HUES64 (cell line): ENCODE measurements around the gene TMEM140. TPM values are rescaled to one million over a fixed set of nuclear protein-coding genes. Genes with fewer than 3 reads are reported as not detected.
"Not testable (repeated sequence)": the region's sequence is repeated elsewhere in the genome, so short reads cannot be mapped to it uniquely, and the experiment has no call there.

Source experiments
- H3K27ac ChIP-seq: 2 replicates; pipeline ENCODE4 v1.7.0; 2013; ENCODE audit warnings: low read depth, low read length, inconsistent platforms
- H3K27me3 ChIP-seq: 2 replicates; pipeline ENCODE4 v1.6.1; 2013; ENCODE audit warnings: mild to moderate bottlenecking, low read length; ENCODE audit not compliant: insufficient read depth
- H3K36me3 ChIP-seq: 2 replicates; pipeline ENCODE4 v1.6.1; 2013; ENCODE audit warnings: mild to moderate bottlenecking, low read length; ENCODE audit not compliant: insufficient read depth
- H3K4me1 ChIP-seq: 2 replicates; pipeline ENCODE4 v1.6.1; 2013; ENCODE audit warnings: mild to moderate bottlenecking, low read length, moderate library complexity; ENCODE audit not compliant: insufficient read depth
- H3K4me3 ChIP-seq: 2 replicates; pipeline ENCODE4 v1.5.1; 2013; ENCODE audit warnings: mild to moderate bottlenecking, low read length, moderate library complexity
- H3K9ac ChIP-seq: 2 replicates; pipeline ENCODE4 v1.6.1; 2013; ENCODE audit warnings: mild to moderate bottlenecking, low read depth, low read length
- H3K9me3 ChIP-seq: 2 replicates; pipeline ENCODE4 v1.6.1; 2013; ENCODE audit warnings: low read depth, low read length; ENCODE audit not compliant: insufficient read depth
- WGBS: fragments of 150-250, 120-280 bp; methylation state at CpG from one replicate; pipeline ENCODE4 v1.1.7; 2013; ENCODE audit warnings: missing lambda C conversion rate; 5-methylcytosine and 5-hydroxymethylcytosine counted together
- polyA plus RNA-seq, 2 experiments: library from polyadenylated mRNA; stranded (reverse); fragments of 50-300 nt; gene quantifications; one replicate each; pipeline ENCODE4 v1.2.3, GENCODE V29; 2013

TMEM140 gene
- polyA plus RNA-seq (2013, experiment 1 of 2) = not detected
- polyA plus RNA-seq (2013, experiment 2 of 2) = not detected

DNA sequence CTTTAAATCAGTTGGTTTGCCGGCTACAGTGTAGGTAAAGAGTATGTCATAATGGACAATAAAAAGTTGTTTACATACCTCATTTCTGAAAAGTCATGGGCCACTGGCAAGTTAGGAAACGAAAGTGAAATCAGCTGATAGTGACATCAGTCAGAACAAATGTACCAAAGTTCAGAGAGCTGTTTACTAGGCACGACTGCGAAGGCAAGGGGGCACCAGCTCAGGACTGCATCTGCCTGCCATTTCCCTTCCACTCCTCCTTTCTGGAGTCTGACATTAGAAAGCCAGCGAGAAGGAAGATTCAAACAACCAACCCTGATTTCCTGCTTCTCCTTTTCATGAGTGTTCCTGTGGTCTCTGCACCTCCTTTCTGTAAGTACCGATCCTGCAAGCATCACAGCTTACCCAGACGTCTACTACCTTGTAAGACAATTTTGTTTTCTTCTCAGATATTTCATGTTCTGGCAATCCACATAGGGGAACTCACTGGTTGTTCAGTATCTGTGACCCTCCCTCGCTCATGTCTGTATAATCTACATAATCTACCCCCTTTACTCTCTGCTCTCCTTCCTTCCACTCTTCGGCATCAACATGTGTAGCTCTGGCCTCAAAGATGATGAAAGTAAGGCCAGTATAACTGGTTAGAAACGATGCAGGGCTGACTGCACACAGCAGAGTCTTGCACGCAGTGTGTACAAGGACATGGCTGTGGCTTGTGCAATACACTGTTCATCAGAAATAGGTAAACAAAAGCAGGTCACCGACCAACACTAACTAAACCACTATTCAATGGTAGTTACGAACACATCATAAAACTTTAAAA lies at the start of gene TMEM140:
TMEM140 (plus strand) TSS at position 174 of the 823 bp plus-strand sequence. CDS start 16,370 bp downstream, outside the sequence.
- H3K9ac ChIP-seq = no peak within 1 kb of the TSS
- H3K4me1 ChIP-seq = 0 out of 2 replicates have a peak, but pooled peaks cover 4% of the 10 kb centered on the region
- H3K4me3 ChIP-seq = no peak within 1 kb of the TSS
- H3K36me3 ChIP-seq = no peaks in the 10 kb centered on the region
- WGBS = 85% methylated on average over 13 of the region's 13 CpGs
- no peaks in the 10 kb centered on the region for H3K9me3 ChIP-seq
- H3K27me3 ChIP-seq = no peaks in the 10 kb centered on the region
- no peak within 1 kb of the TSS for H3K27ac ChIP-seq

- Histone ChIP-seq H3K9me3 (no peaks in the 10 kb centered on the region), H3K36me3 (no peaks in the 10 kb centered on the region), H3K4me1 (no peaks in the 10 kb centered on the region), H3K4me3 (no peak overlapping the region), H3K27ac (no peak overlapping the region), H3K9ac (no peak overlapping the region), H3K27me3 (no peaks in the 10 kb centered on the region)
- WGBS = 95% methylated on average over 2 of the region's 3 CpGs
Observed at GRCh38 chr7:135098391-135098790, 49.5 kb upstream of the TMEM140 start.

DNA sequence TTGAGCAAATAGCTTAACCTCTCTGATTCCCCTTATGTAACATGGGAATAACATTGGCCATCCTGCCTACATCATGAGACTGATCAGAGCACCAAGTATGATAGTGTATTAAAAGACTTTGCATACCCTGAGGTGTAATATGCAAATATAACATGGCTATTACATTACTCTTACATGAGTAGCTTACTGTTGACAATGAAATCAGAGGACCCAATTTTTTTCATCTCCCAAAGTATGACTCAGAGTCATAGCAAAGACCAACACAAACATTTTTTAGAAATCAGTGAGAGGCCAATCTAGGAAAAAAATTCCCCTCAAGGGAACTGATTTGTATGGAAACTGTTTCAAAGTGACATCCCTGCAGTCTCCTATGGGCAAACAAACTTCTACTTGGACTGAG lies 47.0 kb upstream of the TMEM140 start:
- Histone ChIP-seq H3K27me3 (no peaks in the 10 kb centered on the region), H3K27ac (no peak overlapping the region), H3K4me1 (no peaks in the 10 kb centered on the region), H3K9ac (no peak overlapping the region), H3K4me3 (no peak overlapping the region), H3K9me3 (no peaks in the 10 kb centered on the region), H3K36me3 (no peaks in the 10 kb centered on the region)

GRCh38 chr7:135102372-135102771 lies 45.5 kb upstream of the TMEM140 start:
- no peaks in the 10 kb centered on the region for H3K27me3 ChIP-seq
- H3K4me1 ChIP-seq = no peaks in the 10 kb centered on the region
- no peaks in the 10 kb centered on the region for H3K36me3 ChIP-seq

GRCh38 chr7:135109562-135109961 lies 38.3 kb upstream of the TMEM140 start:
- no peak overlapping the region for H3K4me3 ChIP-seq
- no peaks in the 10 kb centered on the region for H3K27me3 ChIP-seq
- no peaks in the 10 kb centered on the region for H3K9me3 ChIP-seq
- no peaks in the 10 kb centered on the region for H3K36me3 ChIP-seq
- 95% methylated on average over 4 of the region's 4 CpGs for WGBS
- H3K9ac ChIP-seq = no peak overlapping the region
- no peak overlapping the region for H3K27ac ChIP-seq
- H3K4me1 ChIP-seq = no peaks in the 10 kb centered on the region

More at GRCh38 chr7:135102372-135102771, 45.5 kb upstream of the TMEM140 start:
- Histone ChIP-seq H3K4me3 (no peak overlapping the region), H3K9ac (no peak overlapping the region), H3K9me3 (no peaks in the 10 kb centered on the region), H3K27ac (no peak overlapping the region)

GRCh38 chr7:135109976-135110375 lies 37.9 kb upstream of the TMEM140 start:
- Histone ChIP-seq H3K27ac (no peak overlapping the region), H3K4me1 (no peaks in the 10 kb centered on the region), H3K9me3 (no peaks in the 10 kb centered on the region), H3K36me3 (no peaks in the 10 kb centered on the region), H3K27me3 (no peaks in the 10 kb centered on the region), H3K9ac (no peak overlapping the region), H3K4me3 (no peak overlapping the region)
- WGBS = 92% methylated on average over 1 of the region's 1 CpG

- Histone ChIP-seq H3K9me3 (no peaks in the 10 kb centered on the region), H3K4me1 (no peaks in the 10 kb centered on the region), H3K27me3 (no peaks in the 10 kb centered on the region), H3K27ac (no peak overlapping the region), H3K4me3 (no peak overlapping the region), H3K9ac (no peak overlapping the region), H3K36me3 (no peaks in the 10 kb centered on the region)
- 73% methylated on average over 2 of the region's 2 CpGs for WGBS
Observed at GRCh38 chr7:135111379-135111778, 36.5 kb upstream of the TMEM140 start.

- Histone ChIP-seq H3K4me1 (no peaks in the 10 kb centered on the region), H3K27ac (no peak overlapping the region), H3K9ac (no peak overlapping the region), H3K27me3 (no peaks in the 10 kb centered on the region), H3K9me3 (no peaks in the 10 kb centered on the region), H3K36me3 (no peaks in the 10 kb centered on the region), H3K4me3 (no peak overlapping the region)
- WGBS = 94% methylated on average over 1 of the region's 1 CpG
Observed at GRCh38 chr7:135114622-135115021, 33.2 kb upstream of the TMEM140 start.

DNA sequence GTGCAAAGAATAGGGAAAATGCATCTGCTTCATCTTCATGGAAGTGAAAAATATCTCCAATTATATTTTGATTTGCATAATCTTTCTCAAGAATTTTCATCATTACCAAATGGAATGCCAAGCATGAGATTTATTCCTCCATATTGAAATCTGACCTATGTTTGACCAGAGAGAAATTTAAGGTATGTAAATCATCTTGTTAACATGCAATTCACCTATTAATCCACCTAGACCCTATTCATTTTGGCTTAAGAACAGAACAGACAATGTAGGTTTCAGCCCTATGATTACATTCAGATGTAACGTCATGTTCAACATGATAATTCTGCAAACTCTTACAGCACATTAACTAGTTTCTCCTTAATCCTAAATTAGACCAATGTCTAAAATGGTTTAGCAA lies 30.8 kb upstream of the TMEM140 start:
- Histone ChIP-seq H3K9me3 (peaks cover 10% of the 10 kb centered on the region), H3K9ac (no peak overlapping the region), H3K4me3 (no peak overlapping the region), H3K27ac (no peak overlapping the region), H3K36me3 (no peaks in the 10 kb centered on the region), H3K27me3 (no peaks in the 10 kb centered on the region), H3K4me1 (no peaks in the 10 kb centered on the region)
- WGBS = 96% methylated on average over 1 of the region's 1 CpG

DNA sequence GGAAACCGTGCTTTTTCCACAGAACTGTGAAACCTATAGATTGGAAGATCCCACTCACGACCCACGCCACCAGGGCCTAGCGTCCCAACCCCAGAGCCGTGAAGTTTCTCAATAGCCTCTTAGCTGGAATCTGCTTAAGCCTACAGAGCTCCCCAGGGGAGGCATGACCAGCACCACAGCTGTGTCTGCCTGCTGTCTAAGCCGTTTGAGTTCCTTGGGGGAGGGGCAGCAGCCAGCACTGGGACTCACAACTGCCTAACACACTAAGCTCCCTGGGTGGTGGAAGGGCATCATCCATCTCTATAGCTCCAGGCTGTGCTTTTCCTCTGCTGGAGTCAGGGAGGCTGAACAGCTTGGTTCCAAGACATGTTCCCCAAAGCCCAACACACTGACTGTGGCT lies 26.0 kb upstream of the TMEM140 start:
- no peak overlapping the region for H3K27ac ChIP-seq
- 83% methylated on average over 6 of the region's 6 CpGs for WGBS
- H3K9me3 ChIP-seq = peaks cover 10% of the 10 kb centered on the region
- H3K36me3 ChIP-seq = no peaks in the 10 kb centered on the region
- no peak overlapping the region for H3K4me3 ChIP-seq
- no peaks in the 10 kb centered on the region for H3K27me3 ChIP-seq
- no peaks in the 10 kb centered on the region for H3K4me1 ChIP-seq
- H3K9ac ChIP-seq = no peak overlapping the region

GRCh38 chr7:135124631-135125030 lies 23.2 kb upstream of the TMEM140 start:
- H3K27ac ChIP-seq, H3K4me3 ChIP-seq, H3K9ac ChIP-seq, H3K4me1 ChIP-seq, H3K36me3 ChIP-seq, H3K27me3 ChIP-seq: not testable (repeated sequence)
- WGBS = 93% methylated on average over 2 of the region's 3 CpGs
- H3K9me3 ChIP-seq = peaks cover 10% of the 10 kb centered on the region
